Measurements from ENCODE around the gene INVS. TPM values are rescaled to one million over a fixed set of nuclear protein-coding genes. Genes with fewer than 3 reads are reported as not detected.
"Not testable (repeated sequence)": the region's sequence is repeated elsewhere in the genome, so short reads cannot be mapped to it uniquely, and the experiment has no call there.

INVS gene
- total RNA-seq, 1 donor from 2014 or later, result 29.1 TPM

- no peak for DNase-seq
Measured at GRCh38 chr9:100197553-100197952, 98.5 kb downstream of the INVS start.

- no peak for DNase-seq
Measured at GRCh38 chr9:100202806-100203205, 103.8 kb downstream of the INVS start.

DNA sequence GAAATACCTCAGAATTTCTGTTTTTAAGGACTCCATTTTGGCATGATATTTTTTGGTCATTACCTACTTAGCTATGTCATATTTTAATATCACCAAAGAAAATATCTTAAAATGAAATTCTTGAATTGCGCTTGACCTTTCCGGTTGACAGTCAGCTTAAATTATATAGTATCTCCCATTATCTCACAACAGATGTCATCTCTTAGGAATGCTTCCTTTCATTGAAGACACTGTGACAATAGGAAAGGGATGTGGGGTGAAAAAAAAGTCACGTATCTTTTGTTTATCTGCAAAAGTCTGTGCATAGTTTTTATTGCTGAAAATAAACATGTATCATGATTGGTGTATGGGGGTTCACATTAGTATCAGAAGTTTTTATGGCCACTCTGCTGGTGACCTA is 105.8 kb downstream of the INVS start:
- DNase-seq, result no peak

DNA sequence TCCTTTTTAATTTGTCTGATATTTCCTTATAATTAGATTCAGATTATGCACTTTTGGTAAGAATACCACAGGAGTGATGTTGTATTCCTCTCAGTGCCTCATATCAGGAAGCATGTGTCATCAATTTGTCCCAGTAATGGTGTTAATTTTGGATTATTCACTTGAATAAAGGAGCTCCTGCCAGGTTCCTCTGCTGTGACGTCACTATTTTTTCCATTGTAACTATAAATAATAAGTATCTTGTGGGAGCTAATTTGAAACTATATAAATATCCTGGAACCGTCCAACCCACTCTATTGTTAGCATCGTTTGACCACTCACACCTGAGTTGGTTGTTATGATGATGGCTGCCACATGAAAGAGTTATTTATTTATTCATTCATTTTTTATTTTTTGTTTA is 107.9 kb downstream of the INVS start:
- no peak for DNase-seq

DNA sequence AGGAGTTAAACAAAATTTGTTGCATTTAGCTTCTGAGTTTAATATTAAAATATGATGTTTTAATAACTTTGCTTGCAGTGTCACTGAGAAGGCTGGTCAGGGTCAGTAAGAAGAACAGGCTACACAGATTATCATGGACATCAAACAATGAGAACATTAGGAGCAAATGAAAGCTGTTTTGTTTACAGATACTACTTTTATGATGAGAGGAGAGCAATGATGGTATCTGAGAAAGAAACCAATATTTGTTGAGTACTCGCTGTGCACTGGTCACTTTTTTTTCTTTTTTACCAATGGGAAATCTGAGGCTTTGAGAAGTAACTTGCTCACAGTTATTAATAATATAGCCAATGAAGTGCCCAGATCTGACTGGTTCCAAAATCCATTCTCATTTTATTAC is 109.6 kb downstream of the INVS start:
- DNase-seq, result no peak

DNA sequence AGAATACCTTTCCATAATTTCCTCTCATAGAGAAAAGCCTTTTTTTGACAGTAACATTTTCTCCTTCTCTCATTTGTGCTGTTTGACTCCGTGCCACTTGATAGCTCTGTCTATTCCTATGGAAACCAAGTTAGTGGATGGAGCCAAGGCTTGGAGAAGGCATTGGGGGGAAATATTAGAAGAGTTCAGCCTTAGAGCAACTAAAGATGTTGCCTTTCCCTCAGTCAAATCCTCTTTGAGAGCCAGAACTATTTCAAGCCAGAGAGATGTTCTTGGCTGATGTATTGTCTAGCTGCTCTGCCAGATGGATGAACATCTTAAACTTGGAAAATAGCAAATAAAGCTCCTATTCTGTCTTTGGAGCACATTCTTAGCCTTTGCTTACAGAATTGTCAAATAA is 112.4 kb downstream of the INVS start:
- peak; percentile 91 for DNase-seq

- no peak for DNase-seq
Measured at GRCh38 chr9:100213730-100214477, 114.9 kb downstream of the INVS start.

DNA sequence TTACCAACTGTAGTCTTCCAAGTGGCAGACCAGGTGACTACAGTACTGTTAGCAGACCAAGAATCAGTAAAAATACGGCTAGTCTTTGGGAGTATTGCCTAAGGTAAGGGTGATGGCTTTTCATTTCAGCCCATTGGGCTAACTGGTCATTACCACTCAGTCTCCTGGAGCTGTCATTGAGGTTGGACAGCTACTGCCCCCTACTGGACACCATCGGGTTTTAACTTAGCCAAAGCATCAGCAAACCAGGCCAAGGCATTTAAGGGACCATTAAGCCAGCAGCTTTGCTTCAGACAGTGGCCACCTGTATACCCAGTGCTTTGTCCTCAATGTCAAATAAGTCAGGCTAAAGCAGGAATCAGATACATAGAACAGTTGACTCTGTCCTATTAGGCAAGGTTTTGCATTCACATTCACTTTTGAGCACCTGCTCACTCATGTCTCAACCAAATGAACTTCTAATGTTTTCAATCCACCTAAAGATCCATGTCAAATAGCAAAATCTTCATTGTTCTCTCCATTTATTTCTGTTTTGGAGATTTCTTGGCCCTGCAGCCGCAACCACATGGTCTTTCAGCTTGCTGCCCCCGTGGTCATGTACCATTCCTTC is 117.2 kb downstream of the INVS start:
- no peak for DNase-seq

DNA sequence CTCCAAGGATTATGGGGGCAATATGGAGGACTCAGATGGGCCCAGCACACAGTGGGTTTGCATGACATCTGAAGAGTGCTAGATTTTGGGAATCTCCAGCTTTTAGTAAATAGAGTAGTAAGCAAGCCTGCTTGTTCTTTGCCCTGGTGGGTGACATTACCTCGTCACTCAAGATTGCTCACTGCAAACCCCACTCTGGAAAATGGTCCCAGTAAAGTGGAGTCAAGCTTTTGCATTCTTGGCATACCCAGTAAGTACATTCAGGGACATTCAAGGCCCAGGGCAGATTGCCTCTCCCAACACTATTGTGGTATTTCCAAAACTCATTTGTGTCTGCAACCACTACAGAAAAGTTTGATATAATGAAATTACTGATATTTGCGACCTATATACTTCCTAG is 118.5 kb downstream of the INVS start:
- DNase-seq, result no peak

GRCh38 chr9:100219347-100219746 is 120.3 kb downstream of the INVS start:
- no peak for DNase-seq

DNA sequence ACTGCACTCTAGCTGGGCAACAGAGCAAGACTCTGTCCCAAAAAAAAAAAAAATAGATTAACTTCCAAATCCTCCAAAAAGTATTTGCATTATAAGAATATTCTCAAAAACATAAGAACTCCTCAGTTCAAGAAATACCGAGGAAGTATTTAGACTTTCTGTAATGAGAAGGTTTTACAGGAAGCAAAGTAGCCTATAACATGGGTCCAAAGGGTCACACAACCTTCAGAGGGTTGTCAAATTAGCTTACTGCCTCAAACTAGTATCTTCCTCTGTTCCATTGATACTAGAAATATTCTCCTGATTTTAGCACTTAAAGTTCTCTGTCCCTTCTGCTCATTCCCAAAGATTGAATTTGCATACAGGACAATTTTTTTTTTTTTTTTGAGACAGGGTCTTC is 121.9 kb downstream of the INVS start:
- DNase-seq, result no peak

DNA sequence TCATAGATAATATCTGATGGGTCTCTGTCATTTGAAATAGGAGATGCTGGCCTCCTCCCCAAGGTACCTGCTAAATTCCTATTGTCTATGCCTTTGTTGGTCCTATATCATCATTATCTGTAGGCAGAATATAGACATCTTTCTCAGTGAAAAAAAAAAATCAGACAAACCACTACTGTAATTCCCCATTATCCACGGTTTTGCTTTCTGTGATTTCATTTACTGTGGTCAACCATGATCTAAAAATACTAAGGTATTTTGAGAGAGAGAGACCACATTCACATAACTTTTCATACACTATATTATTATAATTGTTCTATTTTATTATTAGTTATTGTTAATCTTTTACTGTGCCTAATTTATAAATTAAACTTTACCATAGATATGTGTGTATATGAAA is 122.5 kb downstream of the INVS start:
- no peak for DNase-seq

GRCh38 chr9:100222674-100223073 is 123.6 kb downstream of the INVS start:
- DNase-seq, result peak; percentile 11

GRCh38 chr9:100227636-100228035 is 128.6 kb downstream of the INVS start:
- no peak for DNase-seq

DNA sequence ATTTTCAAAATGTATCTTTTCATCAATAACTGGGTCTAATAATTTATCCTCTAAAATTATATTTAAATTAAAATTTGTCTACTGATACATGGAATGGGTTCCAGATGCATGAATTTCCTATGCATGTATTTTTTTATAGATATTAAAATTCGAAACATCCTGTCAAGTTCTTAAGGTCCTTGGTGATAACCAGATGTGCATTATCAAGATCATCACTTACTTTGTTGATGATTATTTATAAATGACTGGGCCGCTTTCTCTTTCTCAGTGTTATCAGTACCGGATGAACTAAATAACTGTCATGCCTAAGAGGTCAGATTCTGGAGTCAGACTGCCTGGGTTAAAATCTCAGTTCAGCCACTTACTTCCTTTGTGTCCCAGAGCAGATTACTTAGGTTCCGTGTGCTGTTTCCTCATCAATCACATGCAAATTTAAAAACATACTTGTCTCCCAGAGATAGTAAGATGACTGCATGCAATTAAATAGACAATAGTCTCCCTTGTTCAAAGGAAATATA is 129.4 kb downstream of the INVS start:
- DNase-seq, result no peak

- DNase-seq, result no peak
Measured at GRCh38 chr9:100229136-100229535, 130.1 kb downstream of the INVS start.

DNA sequence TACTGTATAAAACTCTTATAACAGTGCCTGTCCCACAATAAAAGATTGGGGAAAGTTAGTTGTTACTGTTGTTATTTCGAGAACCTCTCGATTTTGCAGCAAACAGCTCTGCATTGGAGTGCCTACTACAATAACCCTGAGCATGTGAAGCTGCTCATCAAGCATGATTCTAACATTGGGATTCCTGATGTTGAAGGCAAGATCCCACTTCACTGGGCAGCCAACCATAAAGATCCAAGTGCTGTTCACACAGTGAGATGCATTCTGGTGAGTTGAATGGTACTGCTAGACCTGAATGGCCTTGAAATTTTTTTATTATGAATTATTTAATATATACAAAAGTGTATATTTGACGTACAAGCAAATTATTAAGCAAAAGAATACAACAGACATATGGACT is 130.5 kb downstream of the INVS start:
- no peak for DNase-seq

DNA sequence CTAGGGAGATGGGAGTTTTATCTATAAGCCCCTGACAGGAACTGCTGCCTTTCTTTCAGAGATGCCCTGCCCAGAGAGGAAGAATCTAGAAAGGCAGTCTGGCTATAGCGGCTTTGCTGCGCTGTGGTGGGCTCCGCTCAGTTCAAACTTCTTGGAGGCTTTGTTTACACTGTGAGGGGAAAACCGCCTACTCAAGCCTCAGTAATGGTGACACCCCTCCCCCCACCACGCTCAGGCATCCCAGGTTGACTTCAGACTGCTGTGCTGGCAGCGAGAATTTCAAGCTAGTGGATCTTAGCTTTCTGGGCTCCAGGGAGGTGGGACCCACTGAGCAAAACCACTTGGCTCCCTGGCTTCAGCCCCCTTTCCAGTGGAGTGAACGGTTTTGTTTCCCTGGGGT is 137.9 kb downstream of the INVS start:
- DNase-seq, result not testable (repeated sequence)

- no peak for DNase-seq
Measured at GRCh38 chr9:100240512-100240911, 141.5 kb downstream of the INVS start.

DNA sequence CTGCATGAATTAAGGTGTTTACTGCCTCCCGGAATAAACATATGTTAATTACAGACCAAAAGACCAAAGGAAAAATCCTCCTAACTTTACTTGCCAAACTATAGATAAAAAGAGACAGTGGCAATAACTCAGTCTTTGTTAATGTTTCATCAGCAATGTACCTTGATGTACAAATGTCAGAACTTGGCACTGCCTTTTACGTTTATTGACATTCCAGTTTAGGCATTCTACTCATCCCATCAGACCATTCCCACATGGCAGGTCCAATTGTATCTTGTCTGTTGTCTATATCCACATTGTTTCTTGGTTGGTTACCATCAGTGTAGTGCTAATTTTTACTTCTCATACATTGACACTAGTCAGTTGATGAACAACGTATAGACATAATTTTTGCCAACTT is 168.2 kb downstream of the INVS start:
- DNase-seq, result no peak

DNA sequence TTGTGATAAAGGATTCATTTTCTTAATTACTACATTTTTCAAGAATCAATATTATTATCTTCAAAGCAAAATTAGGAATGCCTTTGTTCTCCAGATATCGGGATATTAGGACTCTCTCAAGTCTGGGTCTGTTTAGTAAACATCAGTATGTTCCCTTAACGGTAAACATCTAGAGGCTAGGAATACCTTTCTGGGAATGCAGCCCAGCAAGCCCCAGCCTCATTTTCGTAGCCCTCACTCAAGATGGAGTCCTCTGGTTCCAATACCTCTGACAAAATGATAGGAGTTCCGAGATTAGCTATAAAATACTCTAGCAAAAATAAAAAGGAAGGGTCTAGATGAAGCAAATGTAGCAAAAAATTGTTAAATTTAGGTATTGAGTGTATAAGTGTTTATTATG is 169.2 kb downstream of the INVS start:
- DNase-seq, result no peak

DNA sequence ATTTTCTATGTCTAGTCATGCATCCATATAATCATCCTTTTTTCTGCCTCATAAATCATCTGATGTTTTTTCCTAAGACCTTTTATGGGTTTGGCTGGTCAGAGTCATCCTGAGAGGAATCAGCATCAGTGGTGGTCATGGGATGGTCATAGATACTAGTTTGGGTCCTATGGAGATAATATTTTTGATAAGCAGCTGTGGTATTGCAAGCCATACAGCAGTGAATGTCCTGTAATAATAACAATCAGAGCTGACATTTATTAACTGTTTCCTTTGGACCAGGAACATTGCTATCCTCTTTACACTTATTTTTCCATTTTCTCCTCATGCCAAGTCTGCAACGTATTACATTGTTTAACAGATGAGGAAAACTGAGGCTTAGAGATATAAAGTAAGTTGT is 170.6 kb downstream of the INVS start:
- DNase-seq, result no peak

DNA sequence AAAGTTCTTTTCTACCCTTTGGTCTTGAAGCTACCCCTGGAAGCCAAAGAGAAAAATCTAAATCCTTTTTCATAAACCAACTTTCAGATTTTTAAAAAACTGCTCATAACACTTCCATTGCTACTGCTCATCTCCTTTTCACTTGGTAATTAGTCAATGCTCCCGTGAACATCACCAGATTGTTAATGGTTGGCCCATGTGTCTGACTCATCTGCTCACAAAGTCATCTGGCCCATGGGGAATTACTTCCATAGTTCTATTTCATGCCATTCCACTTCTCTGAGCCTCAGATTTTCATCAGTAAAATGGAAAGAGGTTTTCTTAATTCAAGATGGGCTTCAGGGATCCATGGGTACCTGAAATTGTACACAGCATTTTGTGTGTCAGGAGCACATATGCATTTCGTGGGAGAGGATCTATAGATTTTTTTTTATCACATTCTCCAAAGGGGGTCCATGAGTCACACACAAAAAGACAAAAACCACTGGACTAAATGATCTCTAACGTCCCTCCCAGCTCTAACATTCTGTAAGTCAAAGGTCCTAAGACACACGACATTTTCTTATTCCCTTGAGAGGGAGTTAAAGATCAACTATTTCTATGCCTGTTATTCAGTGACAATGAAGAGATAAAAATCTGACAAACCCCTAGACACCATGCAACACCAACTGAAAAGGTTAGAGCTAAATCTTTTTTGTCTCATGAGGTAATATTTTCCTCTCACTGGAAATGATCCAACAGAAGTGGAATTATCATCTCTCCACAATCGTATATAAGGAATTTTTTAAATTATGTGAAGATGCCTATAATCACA is 178.3 kb downstream of the INVS start:
- DNase-seq, result no peak
